Endothelial cell of umbilical vein (primary cell): ENCODE data around the gene SKAP1. TPM values are rescaled to one million over a fixed set of nuclear protein-coding genes. Genes with fewer than 3 reads are reported as not detected.

Experiments used
- BruUV-seq: library from RNA; stranded (reverse); fragments of 400-500 nt; replicated peaks from 2 replicates; lab custom pipeline; 2021; lab: Mats Ljungman, UMichigan
- CTCF ChIA-PET: fragments of 300-600, 350-600 bp; sonication (Branson Sonifier 250); formaldehyde crosslinking; loops from one replicate; lab custom pipeline; 2021; ENCODE audit warnings: antibody characterized with exemption, inconsistent platforms; lab: Charles Lee
- POLR2A ChIA-PET: fragments of 300-600, 350-600 bp; sonication (Branson Sonifier 250); formaldehyde crosslinking; loops from one replicate; lab custom pipeline; 2021; ENCODE audit warnings: antibody characterized with exemption, inconsistent platforms; lab: Charles Lee
- DNase-seq: peaks from one replicate; pipeline ENCODE4 v3.0.0-alpha.2; 2011; ENCODE audit warnings: low read depth, low spot score
- FAIRE-seq: peaks from 2 replicates; lab custom pipeline; 2011; peaks lifted over from hg19 to GRCh38; lab: Jason Lieb, UNC
- H2AFZ ChIP-seq: 2 replicates; pipeline ENCODE4 v1.6.0; 2012; ENCODE audit warnings: low read depth, low read length, control low read depth, inconsistent platforms
- H3K27ac ChIP-seq: 2 replicates; pipeline ENCODE4 v1.5.1; 2011; ENCODE audit warnings: low read depth, mild to moderate bottlenecking, control low read depth, low read length, moderate library complexity; ENCODE audit not compliant: insufficient read depth
- H3K27me3 ChIP-seq, 2 experiments: 2 replicates each; pipeline versions ENCODE4 v1.6.0 to v1.6.1; 2011; ENCODE audit warnings: low read length in 2 of 2, mixed read lengths in 1 of 2; ENCODE audit not compliant: control insufficient read depth in 2 of 2, insufficient read depth in 2 of 2
- H3K36me3 ChIP-seq, 2 experiments: 2 replicates in 1 of 2; 3 replicates in 1 of 2; pipeline ENCODE4 v1.5.1; 2011; ENCODE audit warnings: low read length in 2 of 2, mild to moderate bottlenecking in 1 of 2, moderate library complexity in 1 of 2; ENCODE audit not compliant: control insufficient read depth in 2 of 2, insufficient read depth in 2 of 2; ENCODE audit errors: extremely low read depth in 1 of 2
- H3K4me1 ChIP-seq: 3 replicates; pipeline ENCODE4 v1.5.1; 2011; ENCODE audit warnings: mild to moderate bottlenecking, low read length; ENCODE audit not compliant: control insufficient read depth, insufficient read depth; ENCODE audit errors: extremely low read depth
- H3K4me2 ChIP-seq: 2 replicates; pipeline ENCODE4 v1.6.1; 2011; ENCODE audit warnings: low read length, control low read depth, mixed read lengths; ENCODE audit not compliant: insufficient read depth
- H3K4me3 ChIP-seq, 3 experiments: fragments of 200-600 bp in 1 of 3; sonication (generic), shearing (Covaris generic) in 1 of 3; replicated peaks in 1 of 3; 2 replicates each; pipeline ENCODE4 v1.5.1; 2011 to 2016; ENCODE audit warnings: control low read depth in 3 of 3, low read length in 3 of 3, mild to moderate bottlenecking in 2 of 3, inconsistent platforms in 1 of 3, low read depth in 1 of 3, moderate library complexity in 1 of 3; ENCODE audit not compliant: insufficient read depth in 1 of 3
- H3K79me2 ChIP-seq: 2 replicates; pipeline ENCODE4 v1.6.0; 2012; ENCODE audit warnings: low read length, inconsistent platforms; ENCODE audit not compliant: control insufficient read depth, insufficient read depth
- H3K9ac ChIP-seq: replicated peaks from 2 replicates; pipeline ENCODE3; 2011; ENCODE audit warnings: low read length, control low read depth; ENCODE audit not compliant: insufficient read depth; ENCODE audit errors: extremely low read depth
- H3K9me1 ChIP-seq: replicated peaks from 3 replicates; pipeline ENCODE4 v1.6.0; 2011; ENCODE audit warnings: mild to moderate bottlenecking, low read length; ENCODE audit not compliant: control insufficient read depth, insufficient read depth; ENCODE audit errors: extremely low read depth
- H3K9me3 ChIP-seq: replicated peaks from 2 replicates; pipeline ENCODE4 v1.5.1; 2012; ENCODE audit warnings: low read length, inconsistent platforms; ENCODE audit not compliant: control insufficient read depth, insufficient read depth
- H4K20me1 ChIP-seq: replicated peaks from 2 replicates; pipeline ENCODE3; 2011; ENCODE audit warnings: mild to moderate bottlenecking, low read length; ENCODE audit not compliant: control insufficient read depth, insufficient read depth; ENCODE audit errors: extremely low read depth
- EZH2 ChIP-seq: IDR thresholded peaks from 2 replicates; pipeline ENCODE4 v1.6.1; 2012; ENCODE audit warnings: borderline replicate concordance, low read depth, mild to moderate bottlenecking, moderate library complexity, low read length, inconsistent platforms; ENCODE audit not compliant: severe bottlenecking
- FOS ChIP-seq: IDR thresholded peaks from 2 replicates; pipeline ENCODE4 v1.6.1; 2011; ENCODE audit warnings: mild to moderate bottlenecking, low read length, moderate library complexity, borderline replicate concordance; ENCODE audit not compliant: insufficient read depth
- GATA2 ChIP-seq: IDR thresholded peaks from 2 replicates; pipeline ENCODE4 v1.7.0; 2011; ENCODE audit warnings: low read depth, mild to moderate bottlenecking, moderate library complexity, mixed read lengths, low read length; ENCODE audit not compliant: insufficient read length, insufficient read depth
- JUN ChIP-seq: IDR thresholded peaks from 2 replicates; pipeline ENCODE4 v1.6.1; 2011; ENCODE audit warnings: borderline replicate concordance, low read depth; ENCODE audit not compliant: insufficient read length, insufficient read depth
- MYC ChIP-seq: IDR thresholded peaks from one replicate; pipeline ENCODE4 v1.6.1; 2011; ENCODE audit warnings: mild to moderate bottlenecking, low read depth, low read length
- POLR2A ChIP-seq: IDR thresholded peaks from 2 replicates; pipeline ENCODE4 v1.6.1; 2012; ENCODE audit warnings: low read depth, mild to moderate bottlenecking, control low read depth, low read length
- POLR2AphosphoS5 ChIP-seq: IDR thresholded peaks from 2 replicates; pipeline ENCODE4 v1.6.1; 2012; ENCODE audit warnings: low read depth, mild to moderate bottlenecking, control low read depth, low read length, moderate library complexity; ENCODE audit not compliant: insufficient read depth
- dilution Hi-C: fragments of 300-500 bp; cut with MboI; formaldehyde crosslinking; loops from one replicate; pipeline ENCODE4 v1.15.0; 2019; ENCODE audit warnings: low sequenced_read_pairs; ENCODE audit not compliant: extremely low pct_ligation_motif_present
- intact Hi-C: fragments of 100-400 bp; cut with micrococcal nuclease; formaldehyde crosslinking; loops from one replicate; pipeline ENCODE4 v1.10.0; 2022
- polyA plus RNA-seq, 4 experiments: library from polyadenylated mRNA; depleted of rRNA in 3 of 4; stranded (reverse) in 3 of 4; unstranded in 1 of 4; fragments of >200 nt; gene quantifications; 2 replicates each; pipeline versions ENCODE4 v1.2.1 to v1.2.3, GENCODE V29; 2011 to 2012; ENCODE audit warnings: missing spikeins in 1 of 4
- total RNA-seq: library from RNA; stranded (reverse); gene quantifications from 2 replicates; pipeline ENCODE4 v1.2.3, GENCODE V29; 2021
- TF ChIP-seq, protein P1 (sequence below), 2 donors: IDR thresholded peaks; 1 replicate in 1 of 2; 2 replicates in 1 of 2; pipeline ENCODE4 v1.5.1; 2011; ENCODE audit warnings: low read length in 2 of 2, mild to moderate bottlenecking in 2 of 2, moderate library complexity in 2 of 2, control low read depth in 1 of 2, inconsistent platforms in 1 of 2, low read depth in 1 of 2; ENCODE audit not compliant: insufficient read depth in 1 of 2; ENCODE audit errors: extremely low read depth in 1 of 2
- TF ChIP-seq, protein P2 (sequence below): IDR thresholded peaks from 2 replicates; pipeline ENCODE4 v1.6.1; 2011; ENCODE audit not compliant: insufficient read depth, insufficient read length

The SKAP1 gene
- total and polyA plus RNA-seq, 2 donors (not counting 3 experiments of a cell fraction or from before 2014, with no cell fraction given), result 0.75 TPM; not detected in 1

DNA sequence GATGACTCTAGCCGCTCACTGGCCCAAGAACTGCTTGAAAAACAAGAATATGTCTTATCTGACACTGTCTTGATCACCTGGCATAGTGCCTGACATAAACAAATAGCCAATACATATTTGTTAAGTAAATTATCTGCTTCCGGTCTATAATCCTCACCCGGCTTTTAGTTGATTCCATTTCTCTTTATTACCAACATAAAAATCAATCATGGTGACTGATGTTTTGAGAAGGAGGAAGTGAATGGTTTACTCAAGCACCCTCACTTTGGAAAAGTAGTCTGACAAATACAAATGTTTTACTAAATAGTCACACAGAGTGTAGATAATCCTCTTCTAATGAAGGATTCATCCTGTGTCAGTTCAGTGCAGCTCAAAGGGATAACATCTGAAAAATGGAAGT, 47.0 kb downstream of the SKAP1 start:
- Histone ChIP-seq H3K4me2 (no peak overlapping the region), H2AFZ (no peak overlapping the region), H4K20me1 (no peaks in the 10 kb centered on the region), H3K79me2 (no peaks in the 10 kb centered on the region), H3K4me1 (no peaks in the 10 kb centered on the region), H3K9me1 (no peaks in the 10 kb centered on the region), H3K9me3 (no peaks in the 10 kb centered on the region), H3K27ac (no peak overlapping the region), H3K27me3 (peaks cover 65 to 78% of the 10 kb centered on the region in 2 experiments), H3K9ac (no peak overlapping the region), H3K36me3 (no peaks in the 10 kb centered on the region), H3K4me3 (no peak overlapping the region)
- FAIRE-seq (no peak), DNase-seq (no peak)
- TF ChIP-seq POLR2AphosphoS5 (no peak), POLR2A (no peak), MYC (no peak), EZH2 (no peak), JUN (no peak), GATA2 (no peak), FOS (no peak)
- TF ChIP-seq, protein P1, sequence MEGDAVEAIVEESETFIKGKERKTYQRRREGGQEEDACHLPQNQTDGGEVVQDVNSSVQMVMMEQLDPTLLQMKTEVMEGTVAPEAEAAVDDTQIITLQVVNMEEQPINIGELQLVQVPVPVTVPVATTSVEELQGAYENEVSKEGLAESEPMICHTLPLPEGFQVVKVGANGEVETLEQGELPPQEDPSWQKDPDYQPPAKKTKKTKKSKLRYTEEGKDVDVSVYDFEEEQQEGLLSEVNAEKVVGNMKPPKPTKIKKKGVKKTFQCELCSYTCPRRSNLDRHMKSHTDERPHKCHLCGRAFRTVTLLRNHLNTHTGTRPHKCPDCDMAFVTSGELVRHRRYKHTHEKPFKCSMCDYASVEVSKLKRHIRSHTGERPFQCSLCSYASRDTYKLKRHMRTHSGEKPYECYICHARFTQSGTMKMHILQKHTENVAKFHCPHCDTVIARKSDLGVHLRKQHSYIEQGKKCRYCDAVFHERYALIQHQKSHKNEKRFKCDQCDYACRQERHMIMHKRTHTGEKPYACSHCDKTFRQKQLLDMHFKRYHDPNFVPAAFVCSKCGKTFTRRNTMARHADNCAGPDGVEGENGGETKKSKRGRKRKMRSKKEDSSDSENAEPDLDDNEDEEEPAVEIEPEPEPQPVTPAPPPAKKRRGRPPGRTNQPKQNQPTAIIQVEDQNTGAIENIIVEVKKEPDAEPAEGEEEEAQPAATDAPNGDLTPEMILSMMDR (IDR thresholded peaks at IDR 0.05; ENCODE audit: extremely low read depth in 1 of 2, insufficient read depth in 1 of 2, low read depth in 1 of 2, low read length in 2 of 2), result no peak
- TF ChIP-seq, protein P2, sequence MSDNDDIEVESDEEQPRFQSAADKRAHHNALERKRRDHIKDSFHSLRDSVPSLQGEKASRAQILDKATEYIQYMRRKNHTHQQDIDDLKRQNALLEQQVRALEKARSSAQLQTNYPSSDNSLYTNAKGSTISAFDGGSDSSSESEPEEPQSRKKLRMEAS, result no peak
- ChIA-PET CTCF (no interaction called here), POLR2A (no interaction called here)
- dilution Hi-C loops, result no loop called here
- intact Hi-C loops, result no loop called here
- BruUV-seq, result no TSS peak
